Fibroblast of lung (primary cell): ENCODE results near the gene ARHGEF4.

Experiments
- EZH2 ChIP-seq: IDR thresholded peaks from 2 replicates; pipeline ENCODE4 v1.5.1; 2012; ENCODE audit warnings: low read length, control low read depth, mild to moderate bottlenecking; ENCODE audit errors: missing control alignments
- TF ChIP-seq, protein P1 (sequence below), 2 donors: IDR thresholded peaks in 1 of 2; conservative IDR thresholded peaks in 1 of 2; 1 replicate in 1 of 2; 2 replicates in 1 of 2; pipeline ENCODE4 v1.5.1; 2011 to 2012; ENCODE audit warnings: low read length in 2 of 2, control low read depth in 1 of 2, inconsistent platforms in 1 of 2, low read depth in 1 of 2, mild to moderate bottlenecking in 1 of 2

DNA sequence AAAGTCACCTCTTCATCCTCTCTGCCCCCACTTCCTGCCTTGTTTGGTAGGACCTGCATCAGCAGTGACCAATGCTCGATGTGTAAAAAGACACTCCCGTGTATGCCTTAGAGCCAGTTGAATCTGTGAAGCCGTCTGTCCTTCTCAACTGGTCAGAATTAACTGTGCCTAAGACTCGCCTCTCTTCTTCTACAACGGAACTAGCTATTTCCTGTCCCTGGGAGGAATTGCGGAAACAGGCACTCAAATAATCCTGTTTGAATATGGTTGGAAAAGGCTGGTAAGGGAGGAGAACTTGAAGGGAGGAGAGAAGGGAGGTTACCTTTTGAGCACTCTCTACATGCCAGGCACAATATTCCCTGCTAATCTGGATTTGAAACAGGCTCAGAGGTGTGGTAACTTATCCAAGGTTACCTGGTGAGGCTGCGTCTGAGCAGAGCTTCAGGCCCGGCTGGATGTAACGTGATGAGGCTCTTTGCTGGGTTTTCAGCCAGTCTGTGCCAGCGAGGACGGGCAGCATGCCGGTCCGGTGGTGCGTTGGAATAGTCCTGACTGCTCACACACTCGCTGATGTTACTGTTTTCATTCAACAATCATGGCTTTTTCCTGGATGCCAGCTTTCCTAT, 129.5 kb downstream of the ARHGEF4 start:
- TF ChIP-seq, protein P1, sequence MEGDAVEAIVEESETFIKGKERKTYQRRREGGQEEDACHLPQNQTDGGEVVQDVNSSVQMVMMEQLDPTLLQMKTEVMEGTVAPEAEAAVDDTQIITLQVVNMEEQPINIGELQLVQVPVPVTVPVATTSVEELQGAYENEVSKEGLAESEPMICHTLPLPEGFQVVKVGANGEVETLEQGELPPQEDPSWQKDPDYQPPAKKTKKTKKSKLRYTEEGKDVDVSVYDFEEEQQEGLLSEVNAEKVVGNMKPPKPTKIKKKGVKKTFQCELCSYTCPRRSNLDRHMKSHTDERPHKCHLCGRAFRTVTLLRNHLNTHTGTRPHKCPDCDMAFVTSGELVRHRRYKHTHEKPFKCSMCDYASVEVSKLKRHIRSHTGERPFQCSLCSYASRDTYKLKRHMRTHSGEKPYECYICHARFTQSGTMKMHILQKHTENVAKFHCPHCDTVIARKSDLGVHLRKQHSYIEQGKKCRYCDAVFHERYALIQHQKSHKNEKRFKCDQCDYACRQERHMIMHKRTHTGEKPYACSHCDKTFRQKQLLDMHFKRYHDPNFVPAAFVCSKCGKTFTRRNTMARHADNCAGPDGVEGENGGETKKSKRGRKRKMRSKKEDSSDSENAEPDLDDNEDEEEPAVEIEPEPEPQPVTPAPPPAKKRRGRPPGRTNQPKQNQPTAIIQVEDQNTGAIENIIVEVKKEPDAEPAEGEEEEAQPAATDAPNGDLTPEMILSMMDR (conservative IDR thresholded peaks at IDR 0.05 in 1 of 2, IDR thresholded peaks at IDR 0.05 in 1 of 2; ENCODE audit: low read depth in 1 of 2, low read length in 2 of 2): no peak
- no peak for TF ChIP-seq EZH2
